Measurements from ENCODE around the gene PPP1CA. TPM values are rescaled to one million over a fixed set of nuclear protein-coding genes. Genes with fewer than 3 reads are reported as not detected.

PPP1CA gene
- total RNA-seq, 1 donor from 2014 or later: 241 TPM

GRCh38 chr11:67387069-67387468 lies 14.6 kb downstream of the PPP1CA start:
- DNase-seq (ENCODE audit: low read depth): no peak

- peak; percentile 60 for DNase-seq (ENCODE audit: low read depth)
These were observed 16.7 kb downstream of the PPP1CA start for GRCh38 chr11:67384851-67385366.

- DNase-seq (ENCODE audit: low read depth): peak; percentile 81
These were observed 19.2 kb downstream of the PPP1CA start for GRCh38 chr11:67382276-67383136.

DNA sequence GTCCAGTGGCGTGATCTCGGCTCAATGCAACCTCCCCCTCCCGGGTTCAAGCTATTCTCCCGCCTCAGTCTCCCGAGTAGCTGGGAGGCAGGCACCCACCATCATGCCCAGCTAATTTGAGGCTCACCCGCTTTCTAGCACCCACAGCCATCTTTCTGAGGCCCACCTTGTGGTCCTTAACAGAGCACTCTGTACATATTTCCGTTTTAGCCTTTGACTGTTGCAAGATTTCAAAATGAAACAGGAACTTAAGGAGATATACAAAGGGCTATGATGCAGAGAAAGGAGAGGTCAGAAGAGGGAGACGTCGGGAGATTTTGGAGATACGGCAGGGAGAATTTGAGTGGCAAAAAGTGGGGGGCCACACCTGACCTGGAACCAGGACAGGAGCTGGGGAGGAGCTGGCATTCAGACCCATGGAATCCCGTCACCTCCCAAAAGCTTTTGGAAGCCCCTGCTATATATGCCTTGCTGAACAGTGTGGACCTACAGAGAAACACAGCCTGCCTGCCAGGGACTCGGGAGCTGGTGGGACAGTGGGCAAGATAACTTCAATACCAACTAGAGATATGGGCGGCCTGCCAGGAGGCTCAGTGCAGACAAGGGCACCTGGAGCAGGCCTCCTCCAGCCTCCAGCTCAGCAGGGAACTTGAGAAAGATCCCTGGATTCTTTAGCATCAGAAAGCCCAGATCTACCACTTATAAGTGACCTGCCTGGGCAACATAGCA lies 20.2 kb downstream of the PPP1CA start:
- no peak for DNase-seq (ENCODE audit: low read depth)

DNA sequence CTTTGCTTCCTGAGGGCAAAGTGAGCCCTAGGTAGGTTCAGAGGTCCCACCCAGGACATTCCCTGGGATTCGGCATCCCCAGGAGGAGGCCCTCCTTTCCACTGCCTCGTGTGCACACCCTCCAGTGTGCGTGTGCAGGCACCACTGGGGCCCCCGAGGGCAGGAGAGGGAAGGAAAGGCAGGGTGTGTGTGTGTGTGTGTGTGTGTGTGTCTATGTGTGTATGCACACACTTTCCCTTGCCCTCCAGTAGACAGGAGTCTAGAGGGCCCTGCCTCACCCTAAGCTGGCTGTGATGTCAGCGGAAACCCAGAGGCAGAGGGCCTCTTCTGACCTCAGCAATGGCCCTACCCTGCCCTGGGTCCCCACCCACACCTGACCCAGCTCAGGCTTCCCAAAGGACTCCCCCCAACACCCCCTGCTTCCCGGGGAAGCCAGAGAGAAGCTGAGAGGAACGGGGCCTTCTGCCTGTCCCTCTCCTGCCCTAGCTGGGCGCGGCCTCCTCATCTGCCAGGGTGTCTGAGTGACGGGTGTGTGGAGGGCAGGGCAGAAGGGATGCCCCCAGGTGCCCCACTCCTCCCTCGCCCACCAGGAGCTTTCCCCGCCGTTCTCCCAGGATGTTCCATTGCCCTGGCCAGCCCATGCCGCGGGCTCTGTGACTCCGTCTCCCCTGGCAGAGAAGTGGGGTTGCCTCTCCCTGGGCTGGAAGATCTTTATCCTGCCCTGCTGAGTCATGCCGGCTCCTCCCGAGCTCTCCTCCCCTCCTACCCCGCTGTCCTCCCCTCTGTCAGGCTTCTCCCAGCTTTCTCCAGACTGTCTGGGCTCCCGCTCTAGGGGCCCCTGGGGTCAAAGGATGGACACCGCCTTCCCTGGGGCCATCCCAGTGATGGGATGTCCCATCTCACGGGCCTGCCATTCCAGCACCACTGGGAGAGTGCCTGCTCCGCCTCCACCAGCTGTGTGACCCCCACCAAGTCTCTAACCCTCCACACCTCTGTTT lies 22.3 kb downstream of the PPP1CA start:
- DNase-seq (ENCODE audit: low read depth): no peak

- no peak for DNase-seq (ENCODE audit: low read depth)
These were observed 23.1 kb downstream of the PPP1CA start for GRCh38 chr11:67378544-67378943.

GRCh38 chr11:67376873-67377808 lies 24.5 kb downstream of the PPP1CA start:
- no peak for DNase-seq (ENCODE audit: low read depth)

- no peak for DNase-seq (ENCODE audit: low read depth)
These were observed 25.4 kb downstream of the PPP1CA start for GRCh38 chr11:67376063-67376820.

GRCh38 chr11:67375320-67376055 lies 26.2 kb downstream of the PPP1CA start:
- no peak for DNase-seq (ENCODE audit: low read depth)

DNA sequence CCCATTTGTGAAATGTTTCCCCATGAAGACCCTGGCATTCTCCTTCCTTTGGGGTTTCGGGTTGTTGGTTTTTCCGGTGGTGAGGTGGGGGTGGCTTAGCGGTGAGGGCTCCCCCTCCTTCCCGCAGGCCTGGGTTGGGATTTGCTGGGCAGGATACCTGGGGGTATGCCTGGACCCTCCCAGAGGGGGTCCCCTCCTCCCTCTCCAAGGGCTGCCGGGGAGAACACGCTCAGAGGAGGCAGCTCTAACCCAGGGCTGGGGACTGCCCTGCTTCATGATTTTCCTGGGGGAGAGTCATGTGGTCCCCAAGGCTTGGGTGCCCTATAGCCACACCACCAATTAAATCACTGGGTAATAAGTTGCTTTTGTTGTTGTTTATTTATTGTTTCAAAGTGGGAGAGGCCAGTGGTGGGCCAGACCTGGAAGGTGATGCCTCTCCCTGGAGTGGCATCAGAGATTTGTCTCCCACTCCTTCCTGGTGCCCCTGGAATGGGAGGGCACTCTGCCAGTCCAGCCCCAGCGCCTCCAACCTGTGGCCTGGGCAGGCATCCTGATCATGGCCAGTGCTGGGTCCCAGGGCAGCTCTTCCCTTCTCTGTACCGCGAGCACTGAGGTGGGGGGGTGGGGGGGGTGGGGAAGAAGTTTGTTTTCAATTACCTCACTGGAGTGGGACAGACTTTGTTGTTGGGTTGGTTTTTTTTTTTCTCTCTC lies 26.9 kb downstream of the PPP1CA start:
- DNase-seq (ENCODE audit: low read depth): no peak

DNA sequence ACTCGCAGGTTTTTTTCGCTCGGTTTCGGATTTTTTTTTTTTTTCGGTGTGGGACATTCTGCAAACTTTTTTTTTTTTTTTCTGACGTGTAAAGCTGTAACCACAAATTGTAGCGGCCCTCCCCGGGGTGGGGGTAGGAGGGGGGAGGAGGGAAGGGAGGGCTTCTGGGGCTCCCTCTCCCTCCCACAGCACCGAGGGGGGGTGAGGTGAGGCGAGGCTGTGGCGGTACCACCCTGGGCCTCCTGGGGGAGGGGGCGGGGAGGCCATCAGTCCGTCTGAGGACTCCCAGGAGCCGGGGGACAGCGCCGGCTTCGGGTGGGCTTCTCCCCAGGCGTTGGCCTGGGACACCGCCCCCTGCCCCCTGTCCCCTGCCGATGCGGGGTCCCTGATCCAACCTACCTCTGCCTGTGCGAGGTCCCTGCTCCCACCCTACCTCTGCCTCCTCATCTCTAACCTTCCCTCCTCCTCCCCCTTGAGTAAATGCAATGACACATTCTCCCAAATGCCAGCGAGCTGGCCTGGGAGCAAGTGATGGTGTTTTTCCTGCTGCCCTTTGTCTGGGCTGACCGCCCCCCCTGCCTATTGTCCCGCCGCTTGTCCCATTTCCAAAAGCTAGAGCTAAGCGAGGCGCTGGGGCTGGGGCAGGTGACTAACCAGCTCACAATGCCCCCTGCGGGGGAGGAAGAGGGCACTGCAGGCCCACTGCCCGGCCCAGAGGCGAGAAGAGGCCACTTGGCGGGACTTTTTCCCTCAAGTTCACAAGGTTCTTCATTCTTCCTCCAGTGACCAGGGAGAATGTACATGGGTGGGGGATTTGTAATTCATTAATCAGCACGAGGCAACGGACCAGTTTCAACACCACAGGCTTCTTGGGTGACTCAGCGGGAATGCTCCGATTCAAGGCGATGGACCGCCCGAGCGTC lies 27.7 kb downstream of the PPP1CA start:
- peak; percentile 93 for DNase-seq (ENCODE audit: low read depth)

DNA sequence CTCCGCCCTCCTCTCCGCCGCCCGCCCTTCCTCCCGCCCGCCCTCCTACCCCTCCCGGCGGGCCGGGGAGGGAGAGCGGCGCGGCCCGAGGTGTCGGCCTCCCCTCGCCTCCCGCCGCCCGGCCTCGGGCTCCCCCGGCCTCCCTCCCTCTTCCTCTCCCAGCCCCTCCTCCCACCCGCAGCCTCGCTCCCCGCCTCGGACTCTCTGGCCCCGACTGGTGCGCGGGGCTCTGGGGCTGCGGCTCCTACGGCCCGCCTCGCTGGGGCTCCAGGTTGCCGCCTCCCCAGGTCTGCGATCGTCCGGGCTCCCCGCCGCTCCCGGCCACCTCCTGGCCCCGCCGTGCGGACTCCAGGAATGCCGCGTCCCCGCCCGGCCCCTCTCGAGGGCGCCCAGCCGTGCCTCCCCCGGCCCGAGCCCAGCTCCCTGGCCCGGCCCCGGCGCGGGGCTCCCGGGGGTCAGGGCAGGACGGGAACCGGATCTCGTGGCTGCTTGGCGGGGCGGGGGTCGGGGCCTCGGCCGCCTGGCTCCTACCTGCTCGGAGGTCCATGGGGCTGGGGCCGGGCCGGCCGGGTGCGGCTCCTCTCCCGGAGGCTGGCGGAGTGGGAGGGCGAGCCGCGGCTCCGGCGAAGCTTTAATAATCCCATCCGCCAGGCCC lies 28.5 kb downstream of the PPP1CA start, which contains the start of gene CLCF1:
Gene CLCF1, minus strand, starts transcription at position 606 of the 655 bp plus-strand sequence. Its CDS starts 59 bp downstream, at position 547.
- DNase-seq (ENCODE audit: low read depth): peak; percentile 73

DNA sequence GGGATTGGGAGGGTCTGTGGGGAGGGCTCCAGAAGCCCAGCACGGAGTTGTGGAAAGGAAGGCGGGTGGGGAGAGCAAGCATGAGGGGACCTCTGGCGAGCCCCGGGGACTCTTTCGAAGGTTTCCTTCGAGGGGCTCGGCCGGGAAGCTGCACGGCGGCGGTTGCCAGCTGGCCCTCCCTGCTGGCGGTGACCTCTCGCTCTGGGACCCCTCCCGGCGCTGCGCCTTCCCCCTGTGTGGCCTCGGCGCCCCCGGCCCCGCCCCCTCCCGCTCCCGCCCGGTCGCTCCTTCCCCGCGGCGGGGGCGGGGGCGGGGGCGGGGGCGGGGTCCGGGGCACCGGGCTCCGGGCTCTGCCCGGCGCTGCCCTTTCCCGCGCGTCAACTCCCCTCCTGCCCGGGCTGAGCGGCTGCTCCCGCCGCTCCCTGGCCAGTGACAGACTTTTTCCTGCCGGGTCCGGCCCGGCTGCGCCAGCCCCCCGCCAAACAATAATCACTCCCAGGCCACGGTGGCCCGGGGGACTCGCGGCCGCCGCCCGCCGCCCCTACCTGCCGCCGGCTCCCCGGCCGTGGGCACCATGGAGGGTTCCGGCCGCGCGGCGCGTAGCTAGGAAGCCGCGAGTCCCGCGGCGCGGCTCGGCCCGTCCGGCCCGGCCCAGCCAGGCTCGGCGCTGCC lies 29.2 kb downstream of the PPP1CA start:
- DNase-seq (ENCODE audit: low read depth): peak; percentile 34

GRCh38 chr11:67371911-67372320 lies 29.7 kb downstream of the PPP1CA start:
- DNase-seq (ENCODE audit: low read depth): no peak

DNA sequence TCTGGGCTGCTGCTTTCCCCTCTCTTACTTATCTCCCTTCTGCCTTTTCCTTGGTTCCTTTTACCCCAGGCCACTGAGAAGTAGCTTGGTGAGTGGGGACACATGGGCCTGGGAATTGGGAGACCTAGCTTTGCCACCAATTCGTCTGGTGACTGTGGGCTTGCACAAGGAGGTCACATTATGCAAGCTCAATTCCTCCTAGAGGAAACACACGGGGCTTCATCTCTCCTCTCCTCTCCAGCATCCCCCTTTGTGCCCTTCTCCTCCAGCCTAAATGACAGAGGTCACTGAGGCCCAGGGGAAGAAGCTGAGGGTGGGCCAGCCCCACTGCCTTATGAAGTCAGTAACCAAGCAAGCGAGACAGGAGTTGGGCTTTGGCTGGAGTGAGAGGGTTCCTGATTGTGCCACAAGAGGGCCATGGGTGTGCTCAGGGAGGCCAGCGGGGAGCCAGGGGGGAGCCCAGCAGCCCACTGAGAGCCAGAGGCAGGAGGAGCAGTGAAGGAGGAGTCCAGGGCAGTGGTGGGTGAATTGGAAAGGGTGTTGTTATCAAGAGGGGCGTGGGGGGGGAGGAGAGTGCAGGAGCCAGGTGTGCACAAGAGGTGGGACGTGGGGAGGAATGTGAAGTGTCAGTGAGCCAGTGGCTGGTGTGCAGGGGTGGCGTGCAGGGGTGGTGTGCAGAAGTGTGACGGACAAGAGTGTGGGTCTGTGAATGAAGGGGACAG lies 30.3 kb downstream of the PPP1CA start:
- DNase-seq (ENCODE audit: low read depth): peak; percentile 54

All from myocyte (in vitro differentiated cells).